T-helper 2 cell treated with Interferon-gamma antibody and Interleukin-4, amounts not matched to agents 5 μg/mL and 100 μg/mL, for 36 hours (primary cell): ENCODE measurements around the gene CASR.

ENCODE experiments used
- DNase-seq: peaks from one replicate; pipeline ENCODE4 v3.0.0; 2021; ENCODE audit warnings: low spot score
- H3K27ac Mint-ChIP-seq: one replicate; pipeline ENCODE4 v1.8.0; 2021; ENCODE audit warnings: mild to moderate bottlenecking, mixed read lengths
- H3K27me3 Mint-ChIP-seq: one replicate; pipeline ENCODE4 v1.8.0; 2021; ENCODE audit warnings: low read depth, mixed read lengths
- H3K36me3 Mint-ChIP-seq: one replicate; pipeline ENCODE4 v1.8.0; 2021; ENCODE audit warnings: low read depth, mixed read lengths
- H3K4me1 Mint-ChIP-seq: one replicate; pipeline ENCODE4 v1.8.0; 2021; ENCODE audit warnings: low read depth, mixed read lengths
- H3K4me3 Mint-ChIP-seq: one replicate; pipeline ENCODE4 v1.8.0; 2022; ENCODE audit warnings: mild to moderate bottlenecking, moderate library complexity, mixed read lengths
- H3K9me3 Mint-ChIP-seq: one replicate; pipeline ENCODE4 v1.8.0; 2021; ENCODE audit warnings: mixed read lengths

The CASR gene

GRCh38 chr3:122258757-122259371, 75.4 kb downstream of the CASR start:
- no peak overlapping the region for H3K4me3 Mint-ChIP-seq

GRCh38 chr3:122260206-122260605, 76.7 kb downstream of the CASR start:
- H3K27me3 Mint-ChIP-seq, result peaks cover 19% of the 10 kb centered on the region
- peaks cover 14% of the 10 kb centered on the region for H3K4me1 Mint-ChIP-seq
- no peaks in the 10 kb centered on the region for H3K9me3 Mint-ChIP-seq
- no peak overlapping the region for H3K4me3 Mint-ChIP-seq
- H3K27ac Mint-ChIP-seq, result no peak overlapping the region
- H3K36me3 Mint-ChIP-seq, result no peaks in the 10 kb centered on the region
- no peak for DNase-seq

More at GRCh38 chr3:122258757-122259371, 75.4 kb downstream of the CASR start:
- Mint-ChIP-seq H3K36me3 (no peaks in the 10 kb centered on the region), H3K9me3 (no peaks in the 10 kb centered on the region), H3K27me3 (peaks cover 10% of the 10 kb centered on the region), H3K27ac (no peak overlapping the region), H3K4me1 (peaks cover 17% of the 10 kb centered on the region)
- DNase-seq, result peak; percentile 73

- DNase-seq, result no peak
- Mint-ChIP-seq H3K36me3 (no peaks in the 10 kb centered on the region), H3K9me3 (no peaks in the 10 kb centered on the region), H3K4me3 (no peak overlapping the region), H3K27me3 (peaks cover 23% of the 10 kb centered on the region), H3K27ac (no peak overlapping the region), H3K4me1 (peaks cover 7% of the 10 kb centered on the region)
These were observed 79.6 kb downstream of the CASR start for GRCh38 chr3:122263058-122263457.

GRCh38 chr3:122263974-122264588, 80.6 kb downstream of the CASR start:
- Mint-ChIP-seq H3K9me3 (no peaks in the 10 kb centered on the region), H3K27ac (no peak overlapping the region), H3K4me1 (peaks cover 1% of the 10 kb centered on the region), H3K27me3 (peaks cover 23% of the 10 kb centered on the region), H3K36me3 (no peaks in the 10 kb centered on the region), H3K4me3 (no peak overlapping the region)
- DNase-seq, result no peak

GRCh38 chr3:122265957-122266356, 82.5 kb downstream of the CASR start:
- Mint-ChIP-seq H3K4me1 (peaks cover 7% of the 10 kb centered on the region), H3K27ac (no peak overlapping the region), H3K36me3 (no peaks in the 10 kb centered on the region), H3K27me3 (peaks cover 23% of the 10 kb centered on the region), H3K4me3 (no peak overlapping the region), H3K9me3 (no peaks in the 10 kb centered on the region)
- no peak for DNase-seq

- Mint-ChIP-seq H3K27ac (no peak overlapping the region), H3K4me3 (no peak overlapping the region), H3K27me3 (peaks cover 16% of the 10 kb centered on the region), H3K36me3 (no peaks in the 10 kb centered on the region), H3K9me3 (peaks cover under 1% of the 10 kb centered on the region), H3K4me1 (peaks cover 30% of the 10 kb centered on the region)
- DNase-seq, result no peak
These were observed 85.0 kb downstream of the CASR start for GRCh38 chr3:122268257-122269024.

GRCh38 chr3:122269045-122269444, 85.6 kb downstream of the CASR start:
- Mint-ChIP-seq H3K4me1 (peaks cover 34% of the 10 kb centered on the region), H3K27ac (no peak overlapping the region)

GRCh38 chr3:122271246-122271898, 87.9 kb downstream of the CASR start:
- H3K4me3 Mint-ChIP-seq, result peak overlapping the region; percentile 47
- no peak for DNase-seq
- peaks cover 32% of the 10 kb centered on the region for H3K4me1 Mint-ChIP-seq
- no peaks in the 10 kb centered on the region for H3K36me3 Mint-ChIP-seq
- peaks cover 5% of the 10 kb centered on the region for H3K27me3 Mint-ChIP-seq
- peak overlapping the region; percentile 4 for H3K27ac Mint-ChIP-seq
- peaks cover 4% of the 10 kb centered on the region for H3K9me3 Mint-ChIP-seq

More at GRCh38 chr3:122269045-122269444, 85.6 kb downstream of the CASR start:
- Mint-ChIP-seq H3K36me3 (no peaks in the 10 kb centered on the region), H3K9me3 (peaks cover 4% of the 10 kb centered on the region), H3K27me3 (peaks cover 16% of the 10 kb centered on the region), H3K4me3 (no peak overlapping the region)
- DNase-seq, result no peak

- no peak overlapping the region for H3K4me3 Mint-ChIP-seq
- H3K36me3 Mint-ChIP-seq, result no peaks in the 10 kb centered on the region
- peaks cover 8% of the 10 kb centered on the region for H3K27me3 Mint-ChIP-seq
- no peak overlapping the region for H3K27ac Mint-ChIP-seq
- no peak for DNase-seq
- H3K9me3 Mint-ChIP-seq, result peaks cover 4% of the 10 kb centered on the region
- H3K4me1 Mint-ChIP-seq, result peaks cover 32% of the 10 kb centered on the region
These were observed 89.4 kb downstream of the CASR start for GRCh38 chr3:122272879-122273278.

GRCh38 chr3:122273498-122273897, 90.0 kb downstream of the CASR start:
- H3K36me3 Mint-ChIP-seq, result no peaks in the 10 kb centered on the region
- peaks cover 32% of the 10 kb centered on the region for H3K4me1 Mint-ChIP-seq
- no peak overlapping the region for H3K4me3 Mint-ChIP-seq
- peaks cover 4% of the 10 kb centered on the region for H3K9me3 Mint-ChIP-seq
- H3K27ac Mint-ChIP-seq, result no peak overlapping the region
- H3K27me3 Mint-ChIP-seq, result peaks cover 9% of the 10 kb centered on the region
- no peak for DNase-seq

- Mint-ChIP-seq H3K27me3 (peaks cover 25% of the 10 kb centered on the region), H3K36me3 (no peaks in the 10 kb centered on the region), H3K27ac (no peak overlapping the region), H3K9me3 (no peaks in the 10 kb centered on the region), H3K4me1 (peaks cover 2% of the 10 kb centered on the region), H3K4me3 (no peak overlapping the region)
- no peak for DNase-seq
These were observed 98.4 kb downstream of the CASR start for GRCh38 chr3:122281891-122282290.

GRCh38 chr3:122283796-122284445, 100.5 kb downstream of the CASR start:
- Mint-ChIP-seq H3K4me1 (peaks cover 2% of the 10 kb centered on the region), H3K27ac (no peak overlapping the region), H3K27me3 (peaks cover 22% of the 10 kb centered on the region), H3K36me3 (no peaks in the 10 kb centered on the region), H3K9me3 (no peaks in the 10 kb centered on the region), H3K4me3 (no peak overlapping the region)
- no peak for DNase-seq

GRCh38 chr3:122284486-122284885, 101.0 kb downstream of the CASR start:
- Mint-ChIP-seq H3K4me1 (peaks cover 2% of the 10 kb centered on the region), H3K27ac (no peak overlapping the region), H3K4me3 (no peak overlapping the region), H3K9me3 (no peaks in the 10 kb centered on the region), H3K36me3 (no peaks in the 10 kb centered on the region), H3K27me3 (peaks cover 24% of the 10 kb centered on the region)
- DNase-seq, result no peak
